WI38 (cell line): ENCODE results near the gene BMPER.

Experiments
- H3K4me3 ChIP-seq: 2 replicates; pipeline ENCODE4 v1.5.1; 2011; ENCODE audit warnings: low read depth, mild to moderate bottlenecking, control low read depth, low read length
- TF ChIP-seq, protein P1 (sequence below): IDR thresholded peaks from 2 replicates; pipeline ENCODE4 v1.5.1; 2012; ENCODE audit warnings: low read depth, mild to moderate bottlenecking, control low read depth, low read length

The BMPER gene

DNA sequence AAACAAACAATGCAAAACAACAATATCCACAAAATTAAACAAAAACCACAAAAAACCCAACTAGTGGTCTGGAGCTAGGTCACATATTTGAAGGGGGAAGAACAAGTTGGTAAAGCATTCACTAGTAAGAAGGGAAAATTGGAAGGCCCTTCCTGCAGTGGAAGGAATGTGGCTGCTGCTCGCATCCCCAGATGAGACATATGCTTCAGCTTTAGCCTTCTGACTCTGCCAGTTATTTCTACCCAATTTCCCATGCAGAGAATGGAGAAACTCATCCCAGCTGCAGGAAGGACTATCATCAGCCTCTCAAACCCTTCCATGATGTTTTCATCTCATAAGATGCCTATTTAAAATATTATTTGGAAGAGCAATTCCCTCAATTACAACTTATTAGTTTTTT, 176.6 kb downstream of the BMPER start:
- TF ChIP-seq, protein P1, sequence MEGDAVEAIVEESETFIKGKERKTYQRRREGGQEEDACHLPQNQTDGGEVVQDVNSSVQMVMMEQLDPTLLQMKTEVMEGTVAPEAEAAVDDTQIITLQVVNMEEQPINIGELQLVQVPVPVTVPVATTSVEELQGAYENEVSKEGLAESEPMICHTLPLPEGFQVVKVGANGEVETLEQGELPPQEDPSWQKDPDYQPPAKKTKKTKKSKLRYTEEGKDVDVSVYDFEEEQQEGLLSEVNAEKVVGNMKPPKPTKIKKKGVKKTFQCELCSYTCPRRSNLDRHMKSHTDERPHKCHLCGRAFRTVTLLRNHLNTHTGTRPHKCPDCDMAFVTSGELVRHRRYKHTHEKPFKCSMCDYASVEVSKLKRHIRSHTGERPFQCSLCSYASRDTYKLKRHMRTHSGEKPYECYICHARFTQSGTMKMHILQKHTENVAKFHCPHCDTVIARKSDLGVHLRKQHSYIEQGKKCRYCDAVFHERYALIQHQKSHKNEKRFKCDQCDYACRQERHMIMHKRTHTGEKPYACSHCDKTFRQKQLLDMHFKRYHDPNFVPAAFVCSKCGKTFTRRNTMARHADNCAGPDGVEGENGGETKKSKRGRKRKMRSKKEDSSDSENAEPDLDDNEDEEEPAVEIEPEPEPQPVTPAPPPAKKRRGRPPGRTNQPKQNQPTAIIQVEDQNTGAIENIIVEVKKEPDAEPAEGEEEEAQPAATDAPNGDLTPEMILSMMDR, result no peak
- H3K4me3 ChIP-seq, result no peak overlapping the region

DNA sequence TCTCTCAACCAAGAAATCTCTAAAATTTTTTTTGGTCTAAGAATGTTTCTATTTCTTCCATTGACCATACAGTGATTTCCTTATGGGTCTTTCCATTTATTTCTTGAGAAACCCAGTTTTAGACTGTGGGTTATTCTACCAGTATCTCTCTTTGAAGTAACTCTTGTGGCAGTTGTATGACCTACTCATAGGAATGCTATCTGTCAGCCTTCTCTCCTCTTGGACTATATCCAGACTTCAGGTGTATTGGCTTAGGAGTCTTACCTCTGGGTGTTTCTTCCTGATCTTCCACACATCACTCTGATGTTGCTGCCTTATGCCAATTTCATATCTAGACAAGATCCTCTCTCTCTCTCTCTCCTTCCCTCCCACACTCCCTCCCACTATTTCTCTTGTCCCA, 178.1 kb downstream of the BMPER start:
- no peak overlapping the region for H3K4me3 ChIP-seq
- TF ChIP-seq, protein P1, result no peak

DNA sequence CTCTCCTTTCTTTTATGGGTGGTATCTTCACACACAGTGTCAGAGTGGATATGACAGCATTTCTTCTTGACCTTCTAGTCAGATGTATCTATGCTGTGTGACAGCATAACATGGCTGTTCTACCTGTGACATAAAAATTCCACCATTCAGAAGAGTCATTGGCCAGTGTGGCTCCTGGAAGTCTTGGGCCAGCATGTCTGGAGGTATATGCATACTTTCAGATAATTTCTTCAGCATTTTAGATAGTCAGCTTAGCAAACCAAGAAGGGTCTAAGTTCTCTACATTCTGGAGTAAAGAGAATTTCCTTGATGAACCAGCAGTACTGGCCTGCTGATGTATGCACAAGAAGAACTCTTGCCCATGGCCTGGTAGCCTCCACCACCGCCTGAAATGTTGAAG, 179.3 kb downstream of the BMPER start:
- TF ChIP-seq, protein P1, result no peak
- H3K4me3 ChIP-seq, result no peak overlapping the region

DNA sequence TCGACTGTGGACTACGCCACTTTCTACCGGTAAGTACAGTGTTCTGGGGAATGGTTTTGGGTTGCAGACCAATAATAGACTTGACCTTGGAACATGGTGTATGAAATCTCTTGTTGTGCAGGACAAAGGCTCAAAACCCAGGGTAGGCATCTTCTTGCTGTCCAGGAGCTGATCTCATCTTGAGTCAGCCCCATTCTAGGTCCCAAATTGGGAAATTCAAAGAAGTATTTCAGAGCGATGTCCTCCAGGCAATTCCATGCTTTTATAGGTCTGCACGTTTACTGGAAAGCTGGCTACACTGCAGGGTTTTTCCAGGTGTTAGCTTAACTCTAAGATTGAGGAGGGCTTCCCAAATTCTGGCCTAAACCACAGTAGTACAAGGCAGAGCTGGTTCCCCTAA, 180.7 kb downstream of the BMPER start:
- no peak overlapping the region for H3K4me3 ChIP-seq
- TF ChIP-seq, protein P1, result no peak

DNA sequence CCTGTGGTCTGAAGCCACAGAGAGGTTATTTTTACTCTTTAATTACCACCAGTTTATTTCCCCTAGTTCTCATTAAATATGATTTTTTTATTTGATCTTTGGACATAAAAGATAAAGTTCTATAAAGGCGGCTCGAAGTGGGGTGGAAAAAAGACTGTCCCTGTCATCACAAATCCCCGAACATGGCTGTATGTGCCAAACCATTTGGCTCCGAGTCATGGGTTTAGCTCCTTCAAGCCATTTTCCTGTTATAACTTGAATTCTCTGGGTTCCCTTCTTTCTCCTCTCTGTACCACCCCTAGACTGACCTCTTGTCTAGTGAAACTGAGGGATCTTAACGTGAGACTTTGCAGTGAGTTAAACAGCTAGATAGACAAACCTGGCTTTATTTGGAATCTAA, 181.6 kb downstream of the BMPER start:
- H3K4me3 ChIP-seq, result no peak overlapping the region
- TF ChIP-seq, protein P1, result no peak

DNA sequence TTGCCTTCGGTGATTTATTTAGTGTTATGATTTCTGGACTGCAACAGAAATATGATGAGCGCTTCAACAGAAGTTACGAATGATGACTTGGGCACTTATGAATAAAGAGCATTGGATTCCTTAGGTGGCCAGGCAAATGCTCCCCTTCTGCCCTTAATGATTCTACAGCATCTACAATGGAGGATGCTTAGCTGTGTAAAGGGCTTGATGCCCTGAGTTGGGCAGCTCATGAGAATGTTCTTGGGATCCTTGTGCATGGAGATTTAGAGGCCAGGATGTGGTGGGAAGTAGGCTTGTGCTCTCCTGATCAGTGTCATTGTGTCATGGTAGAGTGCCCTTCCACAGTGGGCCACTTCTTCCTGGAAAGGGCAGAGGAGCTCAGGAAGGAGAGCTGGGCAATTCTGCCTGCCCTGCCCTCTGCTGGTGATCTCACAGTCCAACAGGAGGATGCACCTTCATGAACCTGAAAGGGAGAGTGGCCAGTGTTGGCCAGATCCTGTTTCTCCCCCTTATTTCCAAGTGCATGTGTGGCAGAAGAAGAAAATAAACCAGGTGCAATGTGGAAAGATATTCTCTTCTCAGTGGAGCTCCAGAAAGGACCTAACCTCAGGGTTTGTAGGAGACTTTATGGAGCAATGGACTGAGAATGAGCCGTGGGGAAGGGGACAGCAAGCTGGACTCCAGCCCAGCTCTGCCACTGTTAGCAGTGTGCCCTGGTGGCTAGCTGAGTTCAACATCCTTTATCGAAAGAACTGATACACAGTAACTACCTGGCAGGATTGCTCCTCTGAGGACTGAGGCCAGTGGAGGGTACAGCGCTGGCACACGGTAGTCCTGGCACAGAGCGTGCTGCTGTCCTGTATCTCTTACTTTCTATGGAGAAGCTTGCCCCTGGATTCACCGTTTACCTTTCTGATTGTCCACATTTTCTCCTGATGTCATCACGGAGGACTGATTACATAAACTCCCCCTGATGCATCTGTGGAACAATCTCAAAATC, 182.9 kb downstream of the BMPER start:
- no peak overlapping the region for H3K4me3 ChIP-seq
- TF ChIP-seq, protein P1, result peak; percentile 71

DNA sequence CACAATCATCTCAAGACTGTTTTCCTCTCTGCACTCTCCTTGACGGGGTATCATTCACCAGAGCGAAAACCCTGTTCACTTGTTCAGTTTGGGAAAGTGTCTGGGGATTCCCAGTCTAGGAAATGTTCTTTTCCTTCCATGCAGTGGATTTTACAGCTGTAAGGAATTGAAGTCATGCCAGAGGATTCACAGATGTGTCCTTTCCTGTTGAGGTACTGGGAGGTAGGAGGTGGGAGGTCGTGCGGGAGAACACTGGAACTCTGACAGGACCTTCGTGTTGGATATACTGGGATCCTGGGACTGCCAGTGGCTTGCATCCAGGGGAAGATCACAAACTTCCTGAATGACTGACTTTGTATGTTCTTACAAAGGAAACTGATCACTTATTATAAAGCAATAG, 185.5 kb downstream of the BMPER start:
- TF ChIP-seq, protein P1, result no peak
- no peak overlapping the region for H3K4me3 ChIP-seq
